Bronchial epithelial cell (primary cell): ENCODE data around the gene NPLOC4. TPM values are rescaled to one million over a fixed set of nuclear protein-coding genes. Genes with fewer than 3 reads are reported as not detected.

Experiments used
- DNase-seq: peaks from one replicate; pipeline ENCODE4 v3.0.0-alpha.2; 2010; ENCODE audit warnings: low read depth
- FAIRE-seq: peaks from 2 replicates; lab custom pipeline; 2011; peaks lifted over from hg19 to GRCh38; lab: Jason Lieb, UNC
- H3K27me3 ChIP-seq: 2 replicates; pipeline ENCODE4 v1.5.1; 2011; ENCODE audit warnings: low read length; ENCODE audit not compliant: control insufficient read depth, insufficient read depth
- H3K36me3 ChIP-seq: 2 replicates; pipeline ENCODE4 v1.5.1; 2011; ENCODE audit warnings: low read length; ENCODE audit not compliant: control insufficient read depth, insufficient read depth
- H3K4me3 ChIP-seq: 2 replicates; pipeline ENCODE4 v1.5.1; 2011; ENCODE audit warnings: mild to moderate bottlenecking, low read depth, low read length, control low read depth
- CTCF ChIP-seq: IDR thresholded peaks from 2 replicates; pipeline ENCODE4 v1.5.1; 2011; ENCODE audit warnings: mild to moderate bottlenecking, moderate library complexity, low read length, control low read depth, inconsistent platforms; ENCODE audit not compliant: insufficient read depth, severe bottlenecking
- total RNA-seq: library from RNA; depleted of rRNA; stranded (reverse); fragments of >200 nt; gene quantifications from 2 replicates; pipeline ENCODE4 v1.2.1, GENCODE V29; 2014

Gene NPLOC4
- total RNA-seq, 1 donor from 2014 or later = 60.0 TPM

- Histone ChIP-seq H3K4me3 (peak within 1 kb of the TSS; percentile 76), H3K36me3 (peaks cover 23% of the 10 kb centered on the region), H3K27me3 (no peaks in the 10 kb centered on the region)
- TF ChIP-seq CTCF = no peak
- DNase-seq (peak; percentile 89), FAIRE-seq (no peak)
Observed at GRCh38 chr17:81666342-81667191, 29.7 kb upstream of the NPLOC4 start, which contains the start of the genes CCDC137 and OXLD1. Gene CCDC137, plus strand, starts transcription at chr17:81666737. Its CDS starts 30 bp downstream, at chr17:81666767. Gene OXLD1, minus strand, starts transcription at chr17:81666605. Its CDS starts 28 bp downstream, at chr17:81666577.

DNA sequence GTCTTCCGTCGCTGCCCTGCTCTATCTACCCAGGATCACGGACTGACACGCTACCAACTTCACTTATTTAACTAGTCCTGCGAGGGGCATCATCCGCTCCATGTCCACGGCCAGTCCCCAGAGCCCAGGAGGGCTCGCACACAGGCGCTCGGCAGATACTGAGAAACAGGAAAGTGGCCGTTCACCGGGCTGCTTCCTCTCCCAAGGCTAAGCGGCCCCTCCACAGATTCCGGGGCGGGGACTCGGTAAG, 29.1 kb upstream of the NPLOC4 start:
- Histone ChIP-seq H3K27me3 (no peaks in the 10 kb centered on the region), H3K36me3 (peaks cover 19% of the 10 kb centered on the region), H3K4me3 (peak overlapping the region; percentile 76)
- FAIRE-seq = no peak
- no peak for TF ChIP-seq CTCF
- no peak for DNase-seq

GRCh38 chr17:81665205-81666091, 28.5 kb upstream of the NPLOC4 start:
- peak; percentile 4 for DNase-seq
- FAIRE-seq = no peak
- Histone ChIP-seq H3K36me3 (peaks cover 16% of the 10 kb centered on the region), H3K4me3 (peak overlapping the region; percentile 76), H3K27me3 (no peaks in the 10 kb centered on the region)
- TF ChIP-seq CTCF = no peak

GRCh38 chr17:81664051-81664470, 27.1 kb upstream of the NPLOC4 start:
- DNase-seq (peak; percentile 20), FAIRE-seq (no peak)
- H3K4me3 ChIP-seq = no peak overlapping the region
- H3K36me3 ChIP-seq = peaks cover 7% of the 10 kb centered on the region
- TF ChIP-seq CTCF = no peak
- H3K27me3 ChIP-seq = no peaks in the 10 kb centered on the region

DNA sequence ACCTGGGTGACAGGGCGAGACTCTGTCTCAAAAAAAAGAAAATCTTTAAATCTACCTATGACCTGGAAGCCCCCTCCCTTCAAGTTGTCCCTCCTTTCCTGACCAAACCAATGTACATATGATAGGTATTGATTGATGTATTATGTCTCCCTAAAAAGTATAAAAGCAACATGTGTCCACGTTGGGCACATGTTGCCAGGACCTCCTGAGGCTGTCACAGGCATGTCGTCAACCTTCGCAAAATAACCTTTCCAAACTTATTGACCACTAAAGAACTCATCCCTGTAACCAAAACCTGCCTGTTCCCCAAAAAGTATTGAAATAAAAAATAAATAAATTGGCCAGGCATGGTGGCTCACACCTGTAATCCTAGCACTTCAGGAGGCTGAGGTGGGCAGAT, 25.1 kb upstream of the NPLOC4 start:
- DNase-seq (no peak), FAIRE-seq (no peak)
- no peaks in the 10 kb centered on the region for H3K27me3 ChIP-seq
- H3K36me3 ChIP-seq = peaks cover 6% of the 10 kb centered on the region
- no peak for TF ChIP-seq CTCF
- no peak overlapping the region for H3K4me3 ChIP-seq
